ENCODE data around the gene DLG2.

The DLG2 gene

GRCh38 chr11:85526564-85526963 is 100.6 kb downstream of the DLG2 start:
- Histone ChIP-seq H3K27ac (no peak overlapping the region), H3K27me3 (no peaks in the 10 kb centered on the region), H3K4me1 (ENCODE audit: control insufficient read depth in 1 of 2, insufficient read depth in 1 of 2, low read depth in 1 of 2, low read length in 1 of 2) (peaks cover 0 to 14% of the 10 kb centered on the region in 2 experiments), H3K4me3 (ENCODE audit: low read depth in 1 of 2, low read length in 1 of 2) (no peak overlapping the region), H3K9me3 (no peaks in the 10 kb centered on the region), H3K36me3 (no peaks in the 10 kb centered on the region)
- no peak for TF ChIP-seq CTCF (IDR thresholded peaks at IDR 0.05)

- Histone ChIP-seq H3K27me3 (no peaks in the 10 kb centered on the region), H3K4me3 (ENCODE audit: low read depth in 1 of 2, low read length in 1 of 2) (no peak overlapping the region), H3K4me1 (ENCODE audit: control insufficient read depth in 1 of 2, insufficient read depth in 1 of 2, low read depth in 1 of 2, low read length in 1 of 2) (peaks cover 0 to 5% of the 10 kb centered on the region in 2 experiments), H3K36me3 (no peaks in the 10 kb centered on the region), H3K27ac (no peak overlapping the region), H3K9me3 (no peaks in the 10 kb centered on the region)
- no peak for TF ChIP-seq CTCF (IDR thresholded peaks at IDR 0.05)
These were observed 101.5 kb downstream of the DLG2 start for GRCh38 chr11:85525686-85526085.

GRCh38 chr11:85517272-85517671 is 109.9 kb downstream of the DLG2 start:
- no peak overlapping the region for H3K27ac ChIP-seq
- H3K4me3 ChIP-seq (ENCODE audit: low read depth in 1 of 2, low read length in 1 of 2) = no peak overlapping the region
- no peaks in the 10 kb centered on the region for H3K27me3 ChIP-seq
- no peaks in the 10 kb centered on the region for H3K4me1 ChIP-seq (ENCODE audit: control insufficient read depth in 1 of 2, insufficient read depth in 1 of 2, low read depth in 1 of 2, low read length in 1 of 2)
- H3K36me3 ChIP-seq = no peaks in the 10 kb centered on the region
- no peak for TF ChIP-seq CTCF (IDR thresholded peaks at IDR 0.05)
- H3K9me3 ChIP-seq = no peaks in the 10 kb centered on the region

- Histone ChIP-seq H3K4me3 (ENCODE audit: low read depth in 1 of 2, low read length in 1 of 2) (no peak overlapping the region), H3K4me1 (ENCODE audit: control insufficient read depth in 1 of 2, insufficient read depth in 1 of 2, low read depth in 1 of 2, low read length in 1 of 2) (no peaks in the 10 kb centered on the region), H3K36me3 (no peaks in the 10 kb centered on the region), H3K27me3 (no peaks in the 10 kb centered on the region), H3K9me3 (no peaks in the 10 kb centered on the region), H3K27ac (no peak overlapping the region)
- no peak for TF ChIP-seq CTCF (IDR thresholded peaks at IDR 0.05)
These were observed 131.2 kb downstream of the DLG2 start for GRCh38 chr11:85495918-85496317.

- Histone ChIP-seq H3K27ac (no peak overlapping the region), H3K27me3 (no peaks in the 10 kb centered on the region), H3K4me1 (ENCODE audit: control insufficient read depth in 1 of 2, insufficient read depth in 1 of 2, low read depth in 1 of 2, low read length in 1 of 2) (no peaks in the 10 kb centered on the region), H3K9me3 (no peaks in the 10 kb centered on the region), H3K36me3 (no peaks in the 10 kb centered on the region), H3K4me3 (ENCODE audit: low read depth in 1 of 2, low read length in 1 of 2) (no peak overlapping the region)
- TF ChIP-seq CTCF (IDR thresholded peaks at IDR 0.05) = no peak
These were observed 132.7 kb downstream of the DLG2 start for GRCh38 chr11:85494396-85494795.

- H3K4me3 ChIP-seq (ENCODE audit: low read depth in 1 of 2, low read length in 1 of 2) = no peak overlapping the region
- H3K9me3 ChIP-seq = peaks cover 7% of the 10 kb centered on the region
- TF ChIP-seq CTCF (IDR thresholded peaks at IDR 0.05) = no peak
These were observed 141.2 kb downstream of the DLG2 start for GRCh38 chr11:85485902-85486301.

More at GRCh38 chr11:85485902-85486301, 141.2 kb downstream of the DLG2 start:
- Histone ChIP-seq H3K27me3 (no peaks in the 10 kb centered on the region), H3K36me3 (no peaks in the 10 kb centered on the region), H3K27ac (no peak overlapping the region), H3K4me1 (ENCODE audit: control insufficient read depth in 1 of 2, insufficient read depth in 1 of 2, low read depth in 1 of 2, low read length in 1 of 2) (no peaks in the 10 kb centered on the region)

Measured in neutrophil (primary cell).